ENCODE measurements around the gene FMC1.

FMC1 gene

GRCh38 chr7:139374246-139374645 lies 33.1 kb downstream of the FMC1 start:
- no peak for DNase-seq (ENCODE audit: low spot score)

- DNase-seq (ENCODE audit: low spot score), result no peak
Observed at GRCh38 chr7:139382439-139382838, 41.3 kb downstream of the FMC1 start.

- no peak for DNase-seq (ENCODE audit: low spot score)
Observed at GRCh38 chr7:139384611-139385010, 43.5 kb downstream of the FMC1 start.

- no peak for DNase-seq (ENCODE audit: low spot score)
Observed at GRCh38 chr7:139387594-139387993, 46.5 kb downstream of the FMC1 start.

GRCh38 chr7:139389091-139389490 lies 48.0 kb downstream of the FMC1 start:
- no peak for DNase-seq (ENCODE audit: low spot score)

- no peak for DNase-seq (ENCODE audit: low spot score)
Observed at GRCh38 chr7:139389774-139390173, 48.6 kb downstream of the FMC1 start.

GRCh38 chr7:139393621-139394211 lies 52.6 kb downstream of the FMC1 start:
- no peak for DNase-seq (ENCODE audit: low spot score)

GRCh38 chr7:139394540-139394939 lies 53.4 kb downstream of the FMC1 start:
- no peak for DNase-seq (ENCODE audit: low spot score)

Measured in AG20443 (cell line).